Dermis blood vessel endothelial cell (primary cell): ENCODE data around the gene NACA. TPM values are rescaled to one million over a fixed set of nuclear protein-coding genes. Genes with fewer than 3 reads are reported as not detected.
A peak's percentile ranks its signal among the peaks of the same experiment; 100 is the strongest.

Experiments
- DNase-seq: peaks from one replicate; pipeline ENCODE4 v3.0.0; 2010
- total RNA-seq: library from RNA; depleted of rRNA; stranded (reverse); fragments of >200 nt; gene quantifications from 2 replicates; pipeline ENCODE4 v1.2.3, GENCODE V29; 2014

The NACA gene
- total RNA-seq, 1 donor from 2014 or later: 1,321 TPM

- DNase-seq: peak; percentile 58
These were observed 37.6 kb downstream of the NACA start for GRCh38 chr12:56687223-56688128.

GRCh38 chr12:56684745-56685359, 40.2 kb downstream of the NACA start:
- DNase-seq: peak; percentile 10

GRCh38 chr12:56682323-56682722, 42.8 kb downstream of the NACA start:
- DNase-seq: no peak

- DNase-seq: no peak
These were observed 45.1 kb downstream of the NACA start for GRCh38 chr12:56679883-56680575.

GRCh38 chr12:56678852-56679251, 46.2 kb downstream of the NACA start:
- DNase-seq: no peak

GRCh38 chr12:56677680-56678079, 47.4 kb downstream of the NACA start:
- DNase-seq: no peak

GRCh38 chr12:56676851-56677580, 48.1 kb downstream of the NACA start:
- peak; percentile 21 for DNase-seq

GRCh38 chr12:56671608-56672007, 53.5 kb downstream of the NACA start:
- no peak for DNase-seq

GRCh38 chr12:56670836-56671235, 54.3 kb downstream of the NACA start:
- no peak for DNase-seq

GRCh38 chr12:56668197-56668457, 57.0 kb downstream of the NACA start:
- no peak for DNase-seq

Other genes with a start within 250 kb of the NACA start
- gene GLS2, start 237.1 kb downstream of the NACA start, total RNA-seq: 0.28 and 0.51 TPM in 2 replicates
- 37.9 and 76.6 TPM in 2 replicates for gene RBMS2, start 203.5 kb downstream of the NACA start, total RNA-seq
- gene BAZ2A, start 95.0 kb downstream of the NACA start, total RNA-seq: 23.5 and 40.9 TPM in 2 replicates
- gene ATP5F1B, start 79.3 kb downstream of the NACA start, total RNA-seq: 402 and 579 TPM in 2 replicates
- 54.1 and 116 TPM in 2 replicates for gene PTGES3, start 37.0 kb downstream of the NACA start, total RNA-seq
- 7.7 and 12.4 TPM in 2 replicates for gene PRIM1, start 27.0 kb upstream of the NACA start, total RNA-seq
- gene HSD17B6, start 38.0 kb upstream of the NACA start, total RNA-seq: 0.51 TPM in 1 of 2 replicates, not detected in the other
- gene SDR9C7, start 209.1 kb upstream of the NACA start, total RNA-seq: not detected in 2 replicates
- gene RDH16, start 232.3 kb upstream of the NACA start, total RNA-seq: 0.17 TPM in 1 of 2 replicates, not detected in the other